Femur (tissue), 1 donor: Measurements from ENCODE around the gene FTH1.

Experiments
- DNase-seq: peaks from one replicate; pipeline ENCODE4 v3.0.0-alpha.2; 2017

The FTH1 gene

DNA sequence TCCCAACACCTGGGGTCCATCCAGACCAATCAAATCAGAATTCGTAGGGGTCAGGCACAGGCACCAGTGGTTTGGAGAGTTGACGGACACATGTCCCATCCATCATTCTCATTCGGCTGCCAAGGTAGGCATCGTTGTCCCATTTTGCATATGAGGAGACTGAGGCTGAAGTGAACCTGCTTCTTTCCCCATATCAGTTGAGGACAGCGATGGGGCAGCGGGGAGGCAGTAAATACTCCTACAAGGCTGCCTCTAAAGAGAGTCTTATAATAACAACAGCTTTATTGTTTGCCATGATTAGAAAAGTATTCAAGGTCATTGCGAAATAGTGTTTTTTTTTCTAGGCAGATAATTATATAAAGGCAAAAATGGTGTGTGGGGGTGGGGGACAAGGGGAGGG lies 18.9 kb downstream of the FTH1 start:
- no peak for DNase-seq

DNA sequence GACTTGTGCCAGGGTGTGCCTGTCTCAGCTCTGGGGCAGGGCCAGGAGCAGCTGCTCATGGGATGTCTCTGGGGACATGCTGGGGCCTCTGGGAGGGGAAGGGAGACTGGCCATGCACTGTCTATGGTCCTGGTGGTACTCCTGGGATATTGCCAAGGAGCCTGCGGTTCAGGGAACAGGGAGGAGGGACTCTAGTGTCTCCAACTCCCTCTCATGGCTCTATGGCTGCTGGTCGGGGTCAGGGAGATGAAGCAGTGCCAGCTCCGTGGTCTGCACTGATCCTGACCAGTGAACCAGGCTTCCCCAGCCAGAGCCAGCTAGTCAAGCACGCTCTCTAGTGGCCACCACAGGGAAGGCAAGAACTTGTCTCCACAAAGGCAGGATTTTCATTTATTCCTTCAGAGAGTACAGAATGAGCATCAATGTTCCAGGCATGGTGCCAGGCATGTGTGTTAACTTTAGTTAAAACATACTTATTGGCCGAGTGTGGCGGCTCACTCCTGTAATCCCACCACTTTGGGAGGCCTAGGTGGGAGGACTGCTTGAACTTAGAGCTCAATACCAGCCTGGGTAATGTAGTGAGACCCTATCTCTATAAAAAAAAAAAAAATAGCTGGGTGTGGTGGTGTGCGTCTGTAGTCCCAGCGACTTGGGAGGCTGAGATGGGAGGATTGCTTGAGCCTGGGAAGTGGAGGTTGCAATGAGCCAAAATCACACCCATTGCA lies 19.8 kb downstream of the FTH1 start:
- DNase-seq = peak; percentile 95

DNA sequence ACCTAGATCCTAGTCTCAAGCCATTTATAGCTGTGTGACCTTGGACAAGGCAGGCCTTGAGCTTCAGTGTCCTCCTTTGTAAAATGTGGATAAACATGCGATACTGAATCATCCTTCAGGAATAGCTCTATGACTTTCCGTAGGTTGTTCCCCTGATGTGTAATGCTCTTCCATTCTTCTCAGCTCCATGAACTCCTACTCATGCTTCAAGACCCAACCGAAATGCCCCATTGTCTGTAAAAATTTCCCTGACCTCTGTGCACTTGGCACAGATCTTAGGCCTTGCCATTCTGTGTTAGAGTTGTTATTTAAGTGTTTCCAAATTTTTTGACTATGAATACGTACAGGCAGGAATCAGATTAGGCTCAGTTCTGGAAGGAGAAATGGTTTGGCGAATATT lies 20.5 kb downstream of the FTH1 start:
- no peak for DNase-seq

DNA sequence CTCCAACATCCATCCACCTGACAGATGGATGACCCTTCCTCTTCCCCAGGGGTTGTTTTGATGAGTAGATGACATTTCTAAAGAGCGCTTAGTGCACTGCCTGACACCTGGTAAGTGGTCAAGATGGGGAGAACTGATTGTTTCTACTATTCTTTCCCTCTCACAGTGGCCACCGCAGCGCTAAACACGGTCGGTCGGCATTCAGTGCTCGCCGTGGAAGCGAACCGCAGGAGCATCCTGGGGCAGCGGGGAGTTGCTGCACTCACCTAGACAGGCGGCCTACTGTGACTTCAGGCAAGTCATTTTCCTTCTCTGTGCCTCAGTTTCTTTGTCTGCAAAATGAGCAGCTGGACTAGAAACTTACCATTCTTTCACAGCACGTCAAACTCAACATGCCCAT lies 22.2 kb downstream of the FTH1 start:
- DNase-seq = no peak

DNA sequence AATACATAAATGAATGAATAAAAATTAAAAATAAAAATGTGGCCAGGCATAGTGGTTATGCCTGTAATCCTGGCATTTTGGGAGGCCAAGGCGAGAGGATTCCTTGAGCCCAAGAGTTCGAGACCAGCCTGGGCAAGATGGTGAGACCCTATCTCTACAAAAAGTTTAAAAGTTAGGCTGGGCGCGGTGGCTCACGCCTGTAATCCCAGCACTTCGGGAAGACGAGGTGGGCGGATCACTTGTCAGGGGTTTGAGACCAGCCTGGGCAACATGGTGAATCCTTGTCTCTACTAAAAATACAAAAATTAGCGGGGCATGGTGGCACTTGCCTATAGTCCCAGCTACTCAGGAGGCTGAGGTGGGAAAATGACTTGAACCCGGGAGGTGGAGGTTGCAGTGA lies 27.0 kb downstream of the FTH1 start:
- no peak for DNase-seq

DNA sequence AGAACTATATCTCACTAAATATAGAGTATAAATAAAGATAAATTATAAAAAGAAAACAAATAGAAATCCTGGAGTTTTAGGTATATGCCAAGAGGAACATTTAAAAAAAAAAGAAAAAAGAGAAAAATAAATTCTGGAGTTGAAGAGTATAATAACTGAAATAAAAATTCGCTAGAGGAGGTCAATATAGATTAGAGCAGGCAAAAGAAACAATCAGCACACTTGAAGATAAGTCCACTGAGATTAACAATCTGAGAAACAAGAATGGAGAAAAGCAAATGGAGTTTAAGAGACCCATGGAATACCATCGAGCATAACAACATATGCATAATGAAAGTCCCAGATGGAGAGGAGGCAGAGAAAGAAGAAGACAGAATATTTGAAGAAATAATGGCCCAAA lies 31.6 kb downstream of the FTH1 start:
- no peak for DNase-seq

DNA sequence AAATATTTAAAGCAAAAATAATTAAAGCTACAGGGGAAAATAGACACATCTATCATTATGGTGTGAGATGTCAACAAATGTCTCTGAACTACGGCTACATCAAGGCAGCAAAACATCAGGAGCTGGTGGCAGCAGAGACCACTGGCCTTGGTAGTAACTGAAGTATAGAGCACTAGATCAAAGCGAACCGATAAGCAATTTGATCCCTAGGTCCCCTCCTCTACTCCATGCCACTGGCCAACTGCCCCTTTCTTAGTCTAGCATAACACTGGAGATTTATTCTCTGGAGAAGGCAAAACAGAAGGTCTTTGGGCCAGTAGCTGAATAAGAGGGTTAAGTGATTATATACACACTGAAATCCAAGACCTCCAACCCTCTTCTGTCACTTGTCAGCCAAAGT lies 36.5 kb downstream of the FTH1 start:
- DNase-seq = no peak

DNA sequence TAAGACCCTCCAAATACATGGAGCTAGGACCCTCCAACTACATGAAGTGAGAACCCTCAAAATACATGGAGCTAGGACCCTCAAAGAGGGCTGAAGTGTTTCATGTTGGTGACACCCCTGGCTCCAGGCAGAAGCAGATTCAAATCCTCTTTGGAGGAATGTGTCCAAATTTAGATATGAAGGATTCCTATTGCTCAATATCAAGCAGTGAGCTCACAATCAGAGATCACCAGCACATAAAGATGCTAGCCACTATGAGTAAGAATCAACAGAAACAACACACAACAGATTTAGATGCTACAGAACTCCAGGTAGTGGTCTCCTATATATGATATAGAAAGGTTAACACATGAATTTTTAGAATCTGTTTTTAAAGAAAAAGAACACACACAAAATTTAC lies 38.8 kb downstream of the FTH1 start:
- DNase-seq = no peak

DNA sequence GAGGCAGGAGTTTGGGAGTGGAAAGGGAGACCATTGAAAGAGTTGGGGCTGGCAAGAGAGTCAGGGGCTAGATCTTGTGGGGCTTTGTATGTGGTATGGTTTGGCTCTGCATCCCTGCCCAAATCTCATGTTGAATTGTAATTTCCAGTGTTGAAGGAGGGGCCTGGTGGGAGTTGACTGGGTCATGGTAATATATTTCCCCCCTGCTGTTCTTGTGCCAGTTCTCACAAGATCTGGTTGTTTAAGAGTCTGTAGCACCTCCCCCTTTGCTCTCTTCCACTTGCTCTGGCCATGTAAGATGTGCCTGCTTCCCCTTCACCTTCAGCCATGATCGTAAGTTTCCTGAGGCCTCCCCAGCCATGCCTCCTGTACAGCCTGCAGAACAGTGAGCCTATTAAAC lies 39.9 kb downstream of the FTH1 start:
- DNase-seq = no peak

DNA sequence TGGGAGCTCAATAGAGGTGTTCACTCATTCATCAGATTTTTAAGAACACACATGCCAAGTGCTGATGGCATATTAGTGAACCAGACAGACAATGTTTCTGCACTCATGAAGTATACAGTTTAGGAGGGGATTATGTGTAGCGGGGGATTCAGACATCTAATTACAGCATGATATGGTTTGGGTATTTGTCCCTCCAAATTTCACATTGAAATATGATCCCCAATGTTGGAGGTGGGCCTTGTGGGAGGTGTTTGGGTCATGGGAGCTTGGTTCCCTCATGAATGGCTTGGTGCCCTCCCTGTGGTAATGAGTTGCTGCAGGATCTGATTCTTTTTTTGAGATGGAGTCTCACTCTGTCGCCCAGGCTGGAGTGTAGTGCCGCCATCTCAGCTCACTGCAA lies 41.2 kb downstream of the FTH1 start:
- no peak for DNase-seq

DNA sequence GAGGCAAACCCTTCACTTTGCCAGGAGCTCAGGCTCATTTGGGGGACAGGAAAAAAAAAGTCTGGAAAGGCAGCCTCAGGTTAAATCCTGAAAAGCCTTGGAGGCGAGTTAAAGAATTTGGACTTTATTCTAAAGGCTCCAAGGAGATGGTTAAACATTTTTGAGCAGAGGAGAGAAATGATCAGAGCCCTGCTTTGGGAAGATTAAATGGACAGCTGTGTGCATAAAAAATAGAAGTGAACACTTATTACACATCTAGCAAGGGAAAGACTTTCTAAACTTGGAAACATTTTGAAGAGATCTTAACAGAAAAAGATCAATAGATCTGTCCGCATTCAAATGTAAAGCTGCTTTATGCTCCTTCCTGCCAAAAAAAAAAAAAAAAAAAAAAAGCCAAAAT lies 41.7 kb downstream of the FTH1 start:
- no peak for DNase-seq

DNA sequence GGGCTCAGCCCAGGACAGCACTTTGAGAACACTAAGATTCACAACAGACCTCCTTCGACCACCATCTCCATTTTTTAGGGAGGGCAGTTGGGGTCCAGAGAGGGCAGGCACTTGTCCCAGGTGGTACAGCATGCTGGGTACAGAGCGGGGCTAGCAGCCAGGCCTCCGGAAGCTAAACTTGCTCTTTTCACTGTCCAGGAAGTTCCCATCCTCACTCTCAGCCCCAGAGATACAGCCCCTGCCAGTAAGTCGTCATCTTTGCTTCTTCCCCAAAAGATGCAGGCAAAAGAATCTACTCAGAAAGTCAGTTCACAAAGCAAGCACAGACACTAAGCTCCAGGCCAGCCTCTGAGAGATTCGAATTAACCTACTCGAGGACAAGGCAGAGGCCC lies 43.4 kb downstream of the FTH1 start:
- DNase-seq = peak; percentile 67

DNA sequence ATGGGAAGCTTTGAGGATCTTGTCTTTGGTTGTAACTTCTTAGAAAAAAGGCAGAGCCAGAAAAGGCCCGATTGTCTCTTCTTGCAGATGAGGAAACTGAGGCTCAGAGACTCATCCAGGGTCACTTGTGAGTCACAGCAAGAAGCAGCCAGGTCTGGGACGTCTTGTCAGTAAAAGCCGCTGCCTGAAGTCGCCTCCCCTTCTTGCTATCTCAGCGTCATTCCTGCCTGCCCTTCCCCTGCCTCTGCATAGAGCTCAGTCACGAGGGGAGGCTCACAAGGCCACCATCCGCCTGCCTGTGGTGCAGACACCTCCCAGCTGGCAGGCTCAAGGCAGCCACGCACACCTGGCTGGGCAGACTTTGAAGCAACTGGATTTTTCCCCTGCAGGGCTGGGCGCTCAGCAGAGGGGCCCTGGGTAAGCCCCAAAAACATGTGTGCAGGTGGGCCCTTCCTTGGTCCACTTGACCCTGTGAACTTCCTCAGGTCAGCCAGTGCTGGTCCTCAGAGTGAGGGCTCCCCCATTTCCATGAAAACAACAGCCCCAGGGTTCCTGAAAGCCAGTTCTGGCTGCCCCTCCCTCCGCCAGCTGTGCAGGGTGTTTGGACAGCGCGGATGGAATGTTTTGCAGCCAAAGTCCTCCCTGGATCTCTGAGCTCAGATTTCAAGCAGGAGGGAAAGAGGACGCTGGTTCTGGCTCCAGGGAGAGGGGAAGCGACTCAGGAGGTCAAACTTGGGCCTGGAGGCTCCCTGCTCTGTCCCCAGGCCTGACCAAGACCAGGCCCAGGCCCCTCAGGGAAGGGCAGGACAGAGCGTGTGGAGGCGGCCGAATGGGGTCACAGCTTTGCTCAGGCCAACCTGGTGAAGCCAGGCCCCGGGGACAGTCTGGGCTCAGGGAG lies 44.0 kb downstream of the FTH1 start:
- DNase-seq = peak; percentile 94

DNA sequence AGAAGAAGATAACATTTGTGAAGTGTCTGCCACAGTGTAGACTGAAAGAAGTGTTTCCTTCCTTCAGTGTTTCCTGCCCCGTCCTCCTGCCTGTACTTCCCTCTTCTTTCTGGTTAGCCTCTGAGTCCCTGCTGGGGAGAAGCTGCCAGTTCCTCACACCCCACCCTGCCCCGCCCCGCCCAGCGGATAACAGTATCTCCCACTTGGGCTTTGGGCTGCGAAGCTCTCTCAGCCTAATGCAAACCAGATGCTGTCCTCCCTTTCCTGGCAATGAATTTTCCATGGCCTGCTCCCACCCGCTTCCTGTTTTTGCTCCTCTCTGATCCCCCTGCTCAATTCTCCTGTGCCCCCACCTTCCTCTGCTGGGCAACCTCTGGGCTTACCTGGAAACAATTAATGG lies 44.9 kb downstream of the FTH1 start:
- DNase-seq = peak; percentile 94

DNA sequence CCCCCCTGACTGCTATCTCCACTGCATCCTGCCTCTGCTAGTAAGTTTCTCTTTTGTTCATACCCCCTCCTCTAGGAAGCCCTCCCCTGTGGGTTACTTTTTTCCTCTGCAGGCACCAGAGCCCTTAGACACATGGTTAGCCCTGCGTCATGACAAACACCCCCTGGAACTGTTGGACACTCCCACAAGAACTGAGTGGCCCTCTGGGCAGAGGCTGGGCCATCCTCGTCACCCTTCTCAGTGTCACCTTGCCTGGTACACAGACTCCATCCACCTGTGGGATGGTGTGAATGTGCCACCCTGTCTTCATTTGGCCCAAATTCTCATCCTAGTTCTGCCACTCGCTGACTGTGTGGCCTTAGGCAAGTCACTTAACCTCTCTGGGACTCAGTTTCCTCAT lies 46.0 kb downstream of the FTH1 start:
- DNase-seq = no peak

DNA sequence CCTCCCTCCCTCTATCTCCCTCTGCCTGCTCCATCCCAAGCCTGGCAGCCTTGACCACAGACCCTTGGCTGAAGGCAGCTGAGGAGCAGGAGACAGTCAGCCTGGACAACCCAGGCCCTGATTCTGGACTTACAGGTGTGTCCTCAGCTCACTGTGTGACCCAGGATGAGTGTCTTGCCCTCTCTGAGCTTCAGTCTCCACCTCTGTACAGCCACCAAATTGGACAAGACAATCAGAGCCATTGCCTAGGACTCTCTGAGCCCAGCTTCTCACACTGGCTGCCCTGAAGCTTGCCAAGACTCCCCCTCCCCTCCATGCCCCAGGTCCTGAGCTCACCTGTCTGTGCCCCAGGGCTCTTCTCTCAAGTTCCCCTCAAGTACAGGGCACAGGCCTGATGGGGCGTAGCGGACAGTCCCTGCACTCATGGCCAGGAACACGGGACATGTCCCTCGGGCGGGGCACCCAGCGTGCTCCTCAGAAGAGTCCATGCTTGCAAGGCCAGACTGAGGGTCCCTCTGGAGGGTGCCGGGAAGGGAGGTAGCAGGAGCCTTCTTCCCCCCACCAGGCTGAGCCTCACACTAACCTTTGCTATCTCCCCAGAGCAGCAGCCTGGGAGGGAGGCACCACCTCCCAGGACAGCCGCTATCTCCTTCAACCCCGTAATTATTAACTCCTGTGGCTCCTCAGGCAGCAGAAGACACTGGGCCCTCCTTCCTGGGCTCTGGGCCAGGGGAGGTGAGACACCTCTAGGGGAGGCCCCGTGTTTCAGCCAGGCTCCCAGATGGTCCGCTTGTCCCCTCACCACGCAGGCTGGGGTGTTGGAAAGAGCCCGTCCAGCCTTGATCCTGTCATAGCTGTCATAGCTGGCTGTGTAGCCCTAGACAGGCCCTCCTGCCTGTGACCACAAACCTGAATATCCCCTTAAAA lies 47.5 kb downstream of the FTH1 start:
- DNase-seq = peak; percentile 35

DNA sequence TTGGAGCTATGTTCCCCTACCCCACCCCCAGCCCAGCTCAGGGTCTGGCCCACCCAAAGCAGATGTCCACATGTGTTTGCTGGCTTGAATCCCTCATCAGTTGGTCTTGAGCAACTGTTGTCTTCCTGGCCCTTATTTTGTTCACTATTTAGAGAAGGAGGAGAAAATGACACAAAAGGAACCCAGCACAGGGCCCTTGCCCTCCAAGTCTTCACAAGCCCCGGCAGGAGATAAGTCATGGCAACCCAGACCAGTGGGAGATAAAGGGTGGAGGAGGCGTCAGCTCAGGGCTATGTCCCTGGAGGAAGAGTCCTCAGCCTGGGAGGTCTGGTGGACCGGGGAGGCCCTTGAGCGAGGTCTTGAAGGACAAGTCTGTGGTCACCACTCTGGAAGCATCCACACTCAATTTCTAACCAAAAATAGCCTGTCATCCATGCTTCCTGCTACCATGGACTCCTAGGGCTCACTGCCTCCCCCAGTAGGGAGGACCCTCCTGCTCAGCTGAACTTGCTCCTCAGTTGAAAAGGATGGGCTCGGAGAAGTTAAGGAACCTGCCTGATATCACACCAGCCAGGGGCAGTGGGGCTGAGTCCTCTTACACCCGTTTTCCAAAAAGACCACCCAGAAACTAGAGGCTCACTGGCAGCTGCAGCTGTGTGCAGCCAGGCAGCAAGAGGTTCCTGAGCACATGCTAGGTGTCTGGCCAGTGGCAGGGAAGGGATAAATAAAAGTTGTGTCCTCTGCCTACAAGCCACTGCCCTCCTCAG lies 48.3 kb downstream of the FTH1 start:
- peak; percentile 37 for DNase-seq

DNA sequence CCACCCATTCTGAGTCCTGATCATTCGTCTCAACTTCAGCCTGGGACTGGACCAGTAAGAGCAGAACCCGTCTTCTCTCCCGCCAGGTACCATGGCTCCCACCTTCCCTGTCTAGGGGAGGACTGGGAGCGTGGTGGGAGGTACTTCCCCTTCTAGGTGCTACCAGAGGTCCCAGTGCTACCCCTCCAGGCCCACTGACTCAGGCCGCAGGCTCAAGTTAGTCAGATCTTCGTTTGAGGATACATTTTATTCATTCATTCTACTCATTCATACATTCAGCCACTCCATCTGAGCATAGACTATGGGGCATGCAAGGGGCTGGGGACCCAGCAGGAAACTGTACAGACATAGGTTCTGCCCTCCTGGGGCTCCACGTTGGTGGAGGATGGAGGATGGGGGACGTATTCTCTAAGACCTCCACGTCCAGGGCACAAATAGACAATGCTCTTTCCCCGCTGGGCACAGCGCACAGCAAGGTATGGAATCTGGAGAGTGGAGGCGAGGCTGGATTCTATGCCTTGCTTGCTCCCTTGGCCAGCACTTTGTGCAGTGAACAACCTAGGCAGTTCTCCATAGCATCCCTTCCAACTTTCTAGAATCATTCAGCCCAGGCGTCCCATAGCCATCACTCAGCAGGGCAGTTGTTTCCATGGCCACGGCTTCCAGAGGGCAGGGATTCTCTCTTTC lies 49.0 kb downstream of the FTH1 start:
- DNase-seq = peak; percentile 16

DNA sequence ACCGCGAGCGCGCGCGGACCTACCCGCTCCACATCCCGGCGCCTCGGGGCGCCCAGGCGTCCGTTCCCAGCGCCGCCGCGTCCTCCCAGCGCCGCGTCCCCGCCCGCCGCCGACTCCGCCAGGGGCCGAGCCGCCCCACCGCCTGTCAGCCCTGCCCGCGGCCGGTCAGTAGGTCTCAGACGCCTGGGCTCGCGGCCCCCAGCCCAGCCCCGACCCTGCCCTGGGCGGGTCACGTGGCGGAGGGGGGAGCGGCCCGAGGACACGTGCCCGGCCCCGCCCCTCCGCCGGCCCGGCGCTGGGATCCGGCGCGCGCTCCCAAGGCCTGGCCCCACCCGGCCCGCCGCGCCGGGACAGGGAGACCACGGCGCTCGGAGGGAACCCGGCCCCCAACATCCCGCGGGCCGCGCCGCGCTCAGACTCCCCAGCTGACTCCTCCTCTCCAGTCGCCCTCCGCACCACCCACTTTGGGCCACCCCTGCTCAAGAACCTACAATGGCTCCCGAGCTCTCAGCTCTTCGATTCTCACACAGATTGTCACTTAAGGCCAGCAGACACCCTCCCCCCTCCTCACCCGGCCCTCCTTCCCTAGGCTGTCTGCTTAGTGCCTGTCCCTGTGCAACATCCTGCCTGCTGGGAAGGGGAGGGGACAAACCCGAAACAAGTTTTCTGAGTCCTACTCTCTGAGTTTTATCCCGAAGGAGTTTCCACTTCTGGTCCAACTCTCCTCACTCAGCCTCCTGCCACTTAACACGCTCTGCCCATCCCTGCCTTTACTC lies 49.9 kb downstream of the FTH1 start, which contains the start of gene RAB3IL1:
Gene RAB3IL1 (minus strand): TSS at position 233 of the 776 bp plus-strand sequence. CDS start 199 bp downstream, at position 34.
- peak; percentile 81 for DNase-seq

DNA sequence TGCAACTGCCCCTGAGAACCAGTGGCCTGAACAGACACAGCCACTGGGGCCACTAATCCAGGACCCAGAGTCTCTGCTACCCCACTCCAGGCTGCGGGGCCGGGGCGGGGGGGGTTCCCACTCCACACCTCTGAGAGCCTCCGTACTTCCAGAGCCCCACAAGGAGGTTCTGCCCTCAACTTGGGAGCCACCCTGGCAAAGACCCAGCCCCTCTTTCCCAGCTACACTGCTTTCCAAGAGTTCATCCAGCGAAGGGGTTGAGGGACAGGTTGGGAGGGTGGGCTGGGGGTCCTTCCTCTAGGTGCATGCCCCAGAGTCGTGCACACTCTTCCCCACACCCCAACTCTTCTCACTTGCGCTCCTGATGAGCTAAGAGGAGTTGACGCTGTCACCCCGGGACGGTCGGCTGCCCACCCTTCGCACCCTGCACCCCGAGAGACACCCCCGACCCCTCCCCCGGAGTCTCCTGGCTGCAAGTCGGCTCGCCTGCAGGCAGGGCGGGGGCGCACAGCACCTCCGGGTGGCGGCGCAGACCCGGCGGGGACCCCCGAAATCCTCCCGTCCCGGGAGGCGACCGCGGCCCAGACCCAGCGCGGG lies 50.6 kb downstream of the FTH1 start:
- DNase-seq = peak; percentile 62
